ENCODE results near the gene GH2.

The GH2 gene

DNA sequence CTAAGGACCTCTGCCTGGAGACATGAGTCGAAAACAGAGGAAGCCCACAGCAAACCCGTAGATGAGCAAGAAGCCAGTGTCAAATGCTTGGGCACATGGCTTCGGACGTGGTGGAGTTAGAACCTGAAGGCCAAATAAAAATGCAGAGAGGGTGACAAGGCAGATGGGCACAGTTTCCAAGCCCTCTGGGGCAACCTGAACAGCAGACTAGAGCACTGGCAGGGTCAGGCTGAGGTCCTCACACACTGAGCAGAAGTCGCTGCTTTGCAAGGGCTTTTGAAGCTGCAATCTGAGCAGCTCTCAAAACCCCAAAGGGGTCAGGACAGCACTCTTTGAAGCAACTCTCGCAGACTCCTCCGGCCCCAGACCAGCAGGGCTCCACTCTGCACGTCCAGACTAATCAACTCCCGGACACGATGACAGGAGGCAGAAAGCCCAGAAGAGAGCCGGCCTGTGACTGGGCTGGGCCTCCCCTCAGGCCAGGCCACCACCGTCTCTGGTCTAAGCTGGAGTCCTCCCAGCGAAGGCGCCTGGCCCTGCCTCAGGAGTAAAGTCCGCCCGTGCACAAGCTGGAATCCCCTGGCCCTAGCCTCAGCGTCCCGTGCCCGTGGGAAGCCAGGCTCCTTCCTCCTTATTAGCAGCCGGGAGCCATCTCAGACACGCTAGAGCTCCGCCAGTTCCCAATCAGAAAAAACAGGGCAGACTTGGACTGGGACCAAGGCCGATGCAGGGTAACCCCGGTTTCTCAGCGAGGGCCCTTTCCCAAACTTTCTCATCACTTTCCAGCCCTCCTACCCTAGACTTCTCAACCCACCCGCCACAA, 40.2 kb downstream of the GH2 start:
- DNase-seq (ENCODE audit: low read depth in 3 of 3) = no peak

DNA sequence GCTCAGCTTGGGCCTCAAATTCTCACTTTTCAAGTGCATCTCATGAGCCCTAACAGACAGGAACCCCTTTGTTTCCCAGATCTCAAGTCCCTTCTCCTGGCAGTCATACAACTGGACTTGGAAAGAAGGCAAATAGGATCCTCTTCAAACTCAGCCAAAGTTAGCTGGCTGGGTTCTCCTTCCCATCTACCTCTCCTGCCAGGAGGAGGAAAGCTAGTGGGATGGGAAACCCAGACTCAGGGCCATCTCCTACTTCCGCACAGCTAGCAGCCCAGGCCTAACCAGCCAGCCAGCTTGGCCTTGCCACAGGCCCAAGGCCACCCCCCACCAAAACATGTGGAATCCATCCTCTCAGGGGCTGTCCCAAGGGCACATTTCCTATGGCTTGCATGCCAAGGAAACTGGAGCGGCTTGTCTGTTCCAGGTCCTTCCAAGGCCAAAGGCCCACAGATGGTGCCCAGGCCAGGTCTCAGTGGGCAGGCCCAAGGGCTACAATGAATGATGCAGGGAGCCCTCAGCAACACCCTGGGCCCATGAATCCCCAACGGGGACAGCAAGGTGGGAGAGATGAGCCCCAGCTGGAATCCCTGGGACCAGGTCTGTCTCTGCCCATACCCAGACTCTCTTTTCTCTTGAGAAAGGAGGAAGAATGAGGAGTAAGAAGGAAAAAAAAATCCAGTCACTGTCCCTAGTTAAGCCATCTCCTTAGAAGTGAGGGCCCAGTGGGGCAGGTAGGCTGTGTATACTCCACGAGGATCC, 41.0 kb downstream of the GH2 start:
- no peak for DNase-seq (ENCODE audit: low read depth in 3 of 3)

DNA sequence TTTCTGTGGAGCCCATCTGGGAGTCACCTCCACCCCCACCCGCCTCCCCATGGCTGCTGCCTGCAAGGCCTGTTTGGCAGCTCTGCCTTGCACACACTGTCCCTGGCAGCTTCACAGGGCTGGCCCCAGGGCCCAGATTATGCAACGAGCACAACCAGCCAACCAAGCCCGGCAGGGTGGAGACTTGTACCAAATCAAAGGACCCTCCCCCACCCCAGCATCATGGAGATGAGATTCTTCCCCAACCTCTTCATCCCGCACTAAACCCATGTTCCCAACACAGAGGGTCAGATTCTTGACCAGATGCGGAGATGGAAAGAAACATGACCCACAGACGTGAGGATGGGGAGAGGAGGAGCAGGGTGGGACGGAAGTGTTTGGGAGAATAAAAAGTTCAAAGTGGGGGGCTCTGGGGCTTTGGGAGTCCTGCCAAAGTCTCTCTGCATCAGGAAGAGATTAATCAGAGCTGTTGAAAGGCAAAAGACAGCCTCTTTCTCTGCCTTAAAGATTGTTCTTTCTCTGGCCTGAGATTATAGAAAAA, 43.0 kb downstream of the GH2 start:
- no peak for DNase-seq (ENCODE audit: low read depth in 3 of 3)

DNA sequence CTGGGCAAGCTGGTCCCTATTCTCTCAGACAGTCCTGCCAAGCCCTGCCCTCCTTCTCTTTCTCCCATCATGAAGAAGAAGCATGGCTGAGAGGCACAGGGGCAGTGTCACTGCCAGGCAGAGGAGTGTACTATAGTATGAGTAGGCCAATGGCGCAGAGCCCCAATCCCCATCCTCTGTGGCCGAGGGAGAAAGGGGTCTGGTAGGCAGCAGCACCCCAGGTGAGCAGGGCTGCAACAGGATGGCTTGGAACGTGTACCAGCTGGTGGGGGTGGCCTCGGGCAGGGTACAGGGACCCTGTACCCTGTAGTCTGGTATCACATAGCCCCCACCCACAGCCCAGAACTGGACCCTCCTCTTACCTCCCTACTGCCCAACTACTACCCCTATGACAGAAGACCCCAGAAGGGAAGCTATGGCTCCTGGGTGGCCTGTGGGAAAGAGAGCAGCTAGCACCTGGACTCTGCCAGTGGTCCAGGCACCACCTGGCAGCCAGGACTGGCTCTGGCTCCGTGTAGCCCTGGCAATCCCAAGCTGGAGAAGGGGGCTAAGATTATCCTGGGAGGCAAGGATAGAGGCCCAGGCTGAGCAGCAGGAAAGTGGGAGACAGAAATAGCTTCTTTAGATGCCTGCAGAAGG, 43.7 kb downstream of the GH2 start:
- DNase-seq (ENCODE audit: low read depth in 3 of 3) = no peak

DNA sequence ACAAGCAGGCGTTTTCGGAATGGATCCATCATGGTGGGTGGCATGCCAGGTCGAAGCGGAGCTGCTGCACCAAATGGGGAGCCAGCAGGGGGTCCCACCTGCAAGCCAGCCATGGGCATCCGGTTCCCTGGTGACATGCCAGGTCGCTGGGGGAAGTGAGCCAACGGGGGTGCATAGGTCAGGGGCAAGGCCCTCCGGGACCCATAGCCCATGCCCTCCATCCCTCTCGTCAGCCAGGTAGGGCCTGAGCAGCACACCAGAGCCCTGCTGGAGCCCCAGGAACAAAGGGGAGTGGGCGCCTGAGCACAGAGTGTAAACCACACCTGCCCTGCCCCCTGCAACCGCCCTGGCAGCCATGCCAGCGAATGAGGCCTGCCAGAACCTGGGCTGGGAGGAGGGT, 44.3 kb downstream of the GH2 start:
- no peak for DNase-seq (ENCODE audit: low read depth in 3 of 3)

DNA sequence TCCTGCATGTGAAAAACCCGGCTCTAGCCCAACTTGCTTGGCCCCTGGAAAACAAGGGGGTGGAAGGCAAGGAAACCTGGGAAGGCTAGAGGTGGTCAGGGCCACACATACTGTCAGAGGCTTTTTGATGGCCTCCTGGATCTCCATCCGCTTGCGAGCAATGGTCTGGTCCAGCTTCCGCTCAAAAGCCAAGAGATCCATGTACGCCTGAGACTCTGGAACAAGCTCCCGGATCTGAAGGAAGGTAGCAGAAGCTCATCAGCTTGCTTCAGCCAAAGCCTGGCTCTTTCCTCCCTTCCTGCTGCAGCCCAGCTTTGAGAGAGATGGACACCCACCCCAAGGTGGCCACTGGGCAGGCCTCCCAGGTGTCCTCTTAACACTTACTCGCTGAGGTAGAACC, 44.9 kb downstream of the GH2 start:
- DNase-seq (ENCODE audit: low read depth in 3 of 3) = no peak

DNA sequence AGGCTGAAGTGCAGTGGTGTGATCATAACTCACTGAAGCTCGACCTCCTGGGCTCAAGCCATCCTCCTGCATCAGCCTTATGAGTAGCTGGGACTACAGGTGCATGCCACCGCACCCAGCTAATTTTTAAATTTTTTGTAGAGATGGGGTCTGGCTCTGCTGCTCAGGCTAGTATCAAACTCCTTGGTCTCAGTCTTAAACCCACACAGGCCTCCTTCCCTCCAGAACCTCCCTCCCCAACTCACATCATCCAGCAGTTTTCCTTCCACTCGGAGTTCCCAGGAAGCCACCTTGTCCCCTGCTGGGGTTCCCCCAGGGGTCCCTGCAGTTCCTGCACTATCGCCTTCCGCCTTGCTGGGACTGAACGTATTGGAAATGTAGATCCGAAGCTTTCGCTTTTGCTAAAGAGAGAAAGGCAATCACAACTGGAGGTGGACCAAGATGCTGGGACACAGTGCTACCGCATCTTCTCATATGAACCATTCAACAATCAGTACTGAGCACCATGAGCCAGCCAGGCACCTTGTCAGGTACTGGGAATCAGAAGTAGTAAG, 46.5 kb downstream of the GH2 start:
- no peak for DNase-seq (ENCODE audit: low read depth in 3 of 3)

DNA sequence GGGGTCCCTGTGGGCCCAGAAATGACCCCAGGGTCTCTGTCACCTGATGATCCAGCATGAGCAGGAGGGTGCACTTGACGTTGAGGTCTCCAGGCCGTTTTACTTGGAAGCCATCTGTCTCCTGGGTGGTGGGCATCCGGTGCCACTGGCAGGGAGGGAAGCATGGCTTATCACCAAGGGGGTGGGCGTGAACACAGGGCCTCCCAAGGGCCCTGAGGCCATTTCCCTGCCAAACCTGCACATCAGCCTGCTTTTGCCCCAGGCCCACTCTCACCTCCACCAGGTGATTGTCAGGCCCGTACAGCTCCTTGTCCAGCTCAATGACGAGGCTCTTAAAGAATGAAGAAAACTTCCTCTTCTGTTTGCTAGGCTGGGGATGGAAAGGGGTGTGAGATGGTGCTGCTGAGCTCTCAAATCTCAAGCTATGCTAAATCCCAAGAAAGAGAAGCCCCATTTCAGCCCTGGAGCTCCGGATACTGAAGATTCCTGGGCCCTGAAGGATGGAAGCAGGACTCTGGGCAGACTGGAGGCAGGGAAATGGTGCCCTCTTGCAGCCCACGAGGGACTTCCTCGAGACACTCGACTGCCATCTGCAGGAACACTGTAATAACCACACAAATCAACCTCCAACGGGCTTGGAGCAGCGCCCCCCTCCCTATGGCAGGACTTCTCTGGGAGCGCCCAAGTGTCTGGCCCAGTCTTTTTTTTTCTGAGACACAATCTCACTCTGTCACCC, 47.1 kb downstream of the GH2 start:
- peak in 1 of 3 experiments; percentile 38 for DNase-seq (ENCODE audit: low read depth in 3 of 3)

DNA sequence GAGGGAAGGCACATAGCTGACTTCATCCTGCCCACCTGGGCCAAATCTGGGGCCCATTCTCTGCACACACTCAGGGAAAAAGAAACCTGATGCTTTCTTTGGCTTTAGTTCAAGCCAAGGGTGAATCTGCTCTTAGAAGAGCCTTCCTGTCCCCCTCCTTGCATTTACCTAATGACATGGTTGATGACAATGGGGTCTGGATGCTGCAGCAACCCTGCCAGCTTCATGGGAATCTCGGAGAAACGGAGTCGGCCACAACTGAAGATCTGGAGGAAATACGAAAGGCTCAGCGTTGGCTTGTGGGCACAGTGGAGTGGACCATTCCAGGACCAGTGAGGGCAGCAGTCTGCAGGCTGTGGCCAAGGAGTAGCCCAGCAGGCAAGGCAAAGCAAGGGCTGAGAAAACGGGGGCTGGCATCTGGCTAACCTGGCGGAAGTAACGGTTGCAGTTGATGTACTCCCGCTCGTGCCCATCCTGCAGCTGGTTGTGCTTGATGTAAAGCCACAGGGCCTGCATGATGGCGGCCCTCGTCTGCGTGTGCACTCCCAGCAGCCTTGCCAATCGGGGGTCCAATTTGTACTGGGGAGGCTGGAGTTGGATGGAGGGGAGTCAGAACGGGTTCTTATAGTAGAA, 47.9 kb downstream of the GH2 start:
- no peak for DNase-seq (ENCODE audit: low read depth in 3 of 3)

DNA sequence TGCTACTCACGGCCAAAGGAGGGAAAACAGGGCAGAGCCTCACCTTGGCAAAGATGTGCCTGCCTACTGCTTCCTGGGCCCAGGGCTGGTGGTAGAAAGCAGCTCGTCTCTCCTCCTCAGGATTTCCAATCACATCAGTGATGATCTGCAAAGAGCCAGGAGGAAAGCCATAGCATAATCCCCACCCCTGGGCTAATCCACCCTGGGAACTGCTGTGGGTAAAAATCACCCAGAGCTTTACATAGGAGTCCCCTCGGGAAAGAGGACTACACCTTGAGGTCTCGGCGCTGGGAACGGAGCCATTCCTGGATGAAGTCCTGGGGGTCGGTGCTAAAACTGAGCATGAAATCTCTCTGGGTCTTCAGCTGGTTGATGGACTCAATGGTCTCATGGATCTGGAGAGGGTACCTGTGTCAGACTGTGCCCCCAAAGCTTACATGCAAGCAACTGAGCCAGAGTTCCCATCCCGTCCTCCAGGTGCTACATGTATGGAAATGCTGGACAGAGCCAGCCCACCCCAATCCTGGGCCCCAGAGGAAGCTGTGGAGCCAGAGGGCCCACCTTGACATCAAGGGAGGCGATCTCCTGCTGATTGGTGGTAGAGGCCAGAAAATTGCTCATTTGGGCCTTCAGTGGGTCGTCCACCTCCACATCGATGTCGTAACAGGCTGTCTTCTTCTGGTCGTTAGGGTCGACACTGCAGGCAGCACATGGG, 48.6 kb downstream of the GH2 start:
- no peak for DNase-seq (ENCODE audit: low read depth in 3 of 3)

DNA sequence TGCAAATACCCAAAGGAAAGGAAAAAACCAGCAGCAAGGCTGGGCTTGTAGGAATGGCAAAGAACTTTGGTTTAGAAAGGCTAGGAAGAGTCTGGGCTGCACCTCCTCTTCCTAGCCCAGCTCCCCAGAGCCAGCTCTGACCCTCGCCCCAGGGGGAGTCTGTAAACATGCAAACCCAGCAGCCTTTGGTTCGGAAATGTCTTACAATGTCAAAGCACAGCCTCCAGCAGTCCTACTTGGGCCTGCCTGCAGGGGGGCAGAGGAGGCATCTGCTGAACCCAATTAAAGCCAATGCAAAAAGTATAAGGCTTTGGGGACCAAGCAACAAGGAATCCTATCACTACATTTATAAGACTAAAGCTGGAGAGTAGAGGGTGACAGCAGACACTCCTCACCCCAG, 49.3 kb downstream of the GH2 start:
- no peak for DNase-seq (ENCODE audit: low read depth in 3 of 3)

DNA sequence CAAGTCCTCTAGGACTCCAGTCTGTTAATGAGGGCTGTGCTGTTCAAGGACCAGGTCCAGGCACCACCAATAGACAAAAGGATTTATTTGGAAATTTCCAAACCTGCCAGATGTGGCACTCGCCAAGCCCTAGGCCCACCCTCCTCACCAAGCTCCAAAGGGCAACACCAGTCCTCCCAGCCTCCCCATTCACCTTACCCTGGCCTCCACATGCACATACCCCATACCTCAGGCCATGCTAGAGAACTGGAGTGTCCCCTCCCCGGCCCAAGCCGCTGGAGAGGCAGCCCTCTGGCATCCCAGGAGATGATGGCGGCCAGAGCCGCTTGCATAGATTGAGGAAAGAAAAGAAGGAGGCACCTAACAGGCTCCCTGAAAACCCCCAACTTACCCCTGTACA, 49.7 kb downstream of the GH2 start:
- no peak for DNase-seq (ENCODE audit: low read depth in 3 of 3)

DNA sequence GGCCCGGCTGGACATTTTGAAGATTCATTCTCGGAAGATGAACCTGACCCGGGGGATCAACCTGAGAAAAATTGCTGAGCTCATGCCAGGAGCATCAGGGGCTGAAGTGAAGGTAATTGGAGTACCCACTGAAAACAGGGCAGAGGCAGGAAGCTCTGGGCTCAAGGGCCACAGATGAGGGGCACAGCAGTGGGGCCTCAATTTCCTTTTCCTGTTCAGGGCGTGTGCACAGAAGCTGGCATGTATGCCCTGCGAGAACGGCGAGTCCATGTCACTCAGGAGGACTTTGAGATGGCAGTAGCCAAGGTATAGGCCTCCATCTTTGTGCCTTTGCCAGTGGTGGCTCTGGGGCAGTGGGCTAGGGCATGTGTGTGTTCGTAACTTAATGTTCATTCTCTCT, 50.2 kb downstream of the GH2 start:
- DNase-seq (ENCODE audit: low read depth in 3 of 3) = no peak

DNA sequence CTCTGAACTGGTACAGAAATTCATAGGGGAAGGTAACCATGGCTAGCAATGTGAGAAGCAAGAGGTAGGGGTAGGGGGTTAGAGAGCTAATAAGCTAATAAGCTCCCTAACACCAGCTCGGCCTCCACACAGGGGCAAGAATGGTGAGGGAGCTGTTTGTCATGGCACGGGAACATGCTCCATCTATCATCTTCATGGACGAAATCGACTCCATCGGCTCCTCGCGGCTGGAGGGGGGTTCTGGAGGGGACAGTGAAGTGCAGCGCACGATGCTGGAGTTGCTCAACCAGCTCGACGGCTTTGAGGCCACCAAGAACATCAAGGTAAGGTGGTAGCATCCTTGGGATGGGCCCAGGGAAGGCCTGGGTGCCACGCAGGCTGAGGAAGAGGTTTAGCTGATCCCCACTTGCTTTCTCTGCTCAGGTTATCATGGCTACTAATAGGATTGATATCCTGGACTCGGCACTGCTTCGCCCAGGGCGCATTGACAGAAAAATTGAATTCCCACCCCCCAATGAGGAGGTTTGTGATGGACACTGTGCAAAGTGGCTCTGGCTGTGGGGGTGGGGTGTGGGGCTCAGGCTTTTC, 50.7 kb downstream of the GH2 start:
- DNase-seq (ENCODE audit: low read depth in 3 of 3) = no peak

DNA sequence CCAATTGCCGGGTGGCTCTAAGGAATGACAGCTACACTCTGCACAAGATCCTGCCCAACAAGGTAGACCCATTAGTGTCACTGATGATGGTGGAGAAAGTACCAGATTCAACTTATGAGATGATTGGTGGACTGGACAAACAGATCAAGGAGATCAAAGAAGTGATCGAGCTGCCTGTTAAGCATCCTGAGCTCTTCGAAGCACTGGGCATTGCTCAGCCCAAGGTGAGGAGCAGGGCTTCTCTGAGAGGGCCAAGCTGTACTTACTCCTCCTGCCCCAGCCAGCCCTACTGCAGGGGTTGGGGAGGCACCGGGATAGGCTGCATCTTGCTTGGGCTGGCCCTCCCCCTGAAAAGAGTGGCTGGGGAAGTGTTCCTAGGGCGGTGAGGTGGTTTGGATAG, 51.5 kb downstream of the GH2 start:
- DNase-seq (ENCODE audit: low read depth in 3 of 3) = no peak

All from stimulated activated CD4-positive, alpha-beta T cell treated with anti-CD3 and anti-CD28 coated beads, TNF-alpha, amount 100 ng/mL, for 4 hours (primary cell).